Raji (cell line): ENCODE results near the gene C11orf16.

Experiments used
- POLR2A ChIP-seq: IDR thresholded peaks from 2 replicates; pipeline ENCODE4 v1.6.1; 2011; ENCODE audit warnings: low read depth, low read length, control low read depth; ENCODE audit not compliant: insufficient read depth

Gene C11orf16, protein sequence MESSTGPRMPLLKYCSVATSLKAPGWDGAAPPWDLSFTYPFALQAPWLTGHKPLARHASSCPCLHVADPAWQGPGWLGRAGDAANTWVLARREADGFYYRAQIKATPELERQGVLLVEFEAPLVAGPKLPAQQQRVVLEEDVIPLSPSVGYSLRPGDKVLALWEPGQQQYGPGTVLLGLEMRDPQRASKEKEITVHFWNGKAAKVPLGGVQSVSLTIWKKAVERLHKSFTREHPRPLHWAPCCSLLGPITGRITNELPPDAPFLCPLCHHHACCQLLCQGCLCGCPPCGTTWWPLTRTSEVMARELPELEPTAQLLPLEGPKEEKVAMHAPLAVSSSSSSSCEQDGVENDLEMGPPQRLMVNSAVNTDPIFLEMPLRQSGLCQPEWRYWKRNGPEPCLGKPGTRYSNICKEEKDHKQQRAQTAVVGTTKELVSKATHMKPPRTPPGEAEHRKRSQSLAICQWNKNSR

DNA sequence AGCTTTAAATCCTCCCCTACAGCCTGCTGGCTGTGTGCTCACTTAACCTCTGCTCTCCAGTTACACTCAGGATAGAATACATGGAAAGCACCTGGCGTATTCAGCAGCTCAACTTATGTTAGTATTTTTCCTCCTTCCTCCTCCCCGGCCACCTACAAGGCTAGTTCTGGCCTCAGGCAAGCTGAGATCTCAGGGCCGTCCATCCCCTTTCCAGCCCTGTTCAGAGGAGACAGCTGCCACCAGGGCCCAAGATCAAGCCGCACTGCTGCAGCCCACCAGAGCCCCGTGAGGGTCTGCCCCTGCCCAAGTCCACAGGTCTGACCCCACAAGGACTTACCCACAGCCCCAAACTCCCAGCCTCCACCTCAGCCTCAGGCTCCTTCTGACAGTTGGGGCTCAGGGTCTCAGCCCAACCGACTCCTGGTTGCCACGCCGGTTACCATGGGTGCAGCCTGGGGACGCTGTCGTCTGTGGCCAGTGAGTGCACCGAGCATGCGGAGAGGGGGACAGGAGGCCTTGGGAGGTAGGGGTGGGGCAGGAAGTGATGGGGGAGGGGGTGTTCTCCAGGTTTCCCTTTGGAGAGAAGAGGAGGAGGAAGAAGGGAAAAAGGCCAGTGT, at the start of gene C11orf16:
TSS of gene C11orf16 (minus strand) at position 384 of the 617 bp plus-strand sequence. CDS start 639 bp downstream, outside the sequence.
- no peak for TF ChIP-seq POLR2A

GRCh38 chr11:8980485-8980884, 47.7 kb upstream of the C11orf16 start:
- no peak for TF ChIP-seq POLR2A

DNA sequence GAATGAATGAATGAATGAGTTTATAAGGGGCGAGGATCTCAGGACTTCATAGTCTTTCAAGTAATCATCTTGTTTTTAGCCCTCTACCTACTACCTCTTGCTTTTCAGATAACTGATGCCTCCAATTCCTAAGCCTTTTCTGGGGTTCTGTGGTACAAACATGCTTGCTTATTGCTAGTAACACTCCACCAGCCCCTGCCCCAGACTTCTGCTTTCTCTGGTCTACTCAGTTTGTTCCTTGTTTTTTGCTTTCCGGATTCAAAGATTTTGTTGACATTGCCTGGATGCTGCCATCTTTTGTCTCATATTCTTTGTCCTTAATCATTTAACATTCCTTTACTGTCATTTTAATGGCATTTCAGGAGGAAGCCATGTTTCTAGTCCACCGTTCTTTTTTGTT, 40.4 kb upstream of the C11orf16 start:
- TF ChIP-seq POLR2A: no peak

GRCh38 chr11:8971924-8972316, 39.2 kb upstream of the C11orf16 start:
- TF ChIP-seq POLR2A: no peak

DNA sequence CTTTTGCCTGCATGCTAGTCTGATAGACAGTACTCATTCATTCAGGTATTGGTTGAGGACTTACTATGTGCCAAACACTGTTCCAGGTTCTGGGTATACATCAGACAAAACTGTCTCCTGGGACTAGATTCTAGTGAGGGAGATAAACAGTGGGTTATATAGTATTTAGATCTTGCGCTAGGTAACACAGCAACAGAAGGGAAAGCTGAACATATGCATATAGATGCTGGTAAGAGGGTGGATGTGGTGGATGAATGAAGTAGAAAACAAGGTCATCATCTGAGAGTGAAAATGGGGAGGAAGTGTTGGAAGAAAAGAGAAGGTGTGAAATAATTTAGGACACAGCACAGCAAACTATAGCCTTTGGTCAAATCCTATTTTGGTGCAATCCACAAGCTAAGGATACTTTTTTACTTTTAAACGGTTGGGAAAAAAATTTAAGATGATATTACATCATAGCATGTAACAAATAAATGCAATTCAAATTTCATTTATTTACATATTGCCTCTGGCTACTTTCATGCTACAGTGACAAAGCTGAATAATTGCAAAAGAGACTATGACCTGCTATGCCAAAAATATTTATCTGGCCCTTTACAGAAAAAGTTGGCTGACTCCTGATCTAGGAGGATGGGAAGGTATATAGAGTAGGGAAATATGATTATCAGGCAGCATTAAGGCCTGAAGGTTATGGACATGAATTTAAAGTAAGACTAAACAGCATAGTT, 38.6 kb upstream of the C11orf16 start:
- no peak for TF ChIP-seq POLR2A

- no peak for TF ChIP-seq POLR2A
Measured at GRCh38 chr11:8967184-8967583, 34.4 kb upstream of the C11orf16 start.

GRCh38 chr11:8964324-8965320, 31.9 kb upstream of the C11orf16 start, which contains the start of gene TMEM9B:
TMEM9B (minus strand) TSS chr11:8964442; CDS start chr11:8964313, 129 bp downstream.
- peak; percentile 70 for TF ChIP-seq POLR2A

GRCh38 chr11:8963569-8964323, 31.0 kb upstream of the C11orf16 start:
- TF ChIP-seq POLR2A: peak; percentile 71

DNA sequence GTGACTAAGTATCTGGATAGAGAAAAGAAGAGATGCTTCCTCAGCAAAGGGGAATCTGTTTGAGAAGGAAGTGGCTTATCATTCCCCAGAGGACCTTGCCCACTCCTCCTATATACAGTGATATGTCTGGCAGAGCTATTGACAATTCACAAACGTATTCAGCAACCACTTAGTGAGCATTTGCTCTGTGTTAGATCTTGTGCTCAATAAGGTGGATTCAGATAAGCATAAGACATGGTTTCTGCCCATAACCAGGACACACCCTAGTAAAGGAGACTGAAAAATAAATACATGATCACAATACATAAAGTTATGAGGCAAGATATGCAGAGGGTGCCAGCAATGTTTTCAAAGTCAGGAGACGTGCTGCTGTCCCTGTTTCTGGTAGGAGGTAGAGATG, 30.1 kb upstream of the C11orf16 start:
- TF ChIP-seq POLR2A: no peak

- no peak for TF ChIP-seq POLR2A
Measured at GRCh38 chr11:8961401-8961800, 28.7 kb upstream of the C11orf16 start.

GRCh38 chr11:8959546-8960166, 26.9 kb upstream of the C11orf16 start:
- no peak for TF ChIP-seq POLR2A

- no peak for TF ChIP-seq POLR2A
Measured at GRCh38 chr11:8956860-8957259, 24.1 kb upstream of the C11orf16 start.

- TF ChIP-seq POLR2A: no peak
Measured at GRCh38 chr11:8948886-8949285, 16.1 kb upstream of the C11orf16 start.
